ENCODE data around the gene SEPHS2. TPM values are rescaled to one million over a fixed set of nuclear protein-coding genes. Genes with fewer than 3 reads are reported as not detected.

The SEPHS2 gene
- total and polyA plus RNA-seq, 2 donors (not counting 3 experiments of a cell fraction or from before 2014, with no cell fraction given) = 22.9 to 32.8 TPM

- DNase-seq (ENCODE audit: low read depth, low spot score) = no peak
- no peak overlapping the region for H3K4me2 ChIP-seq (ENCODE audit: insufficient read depth, low read length)
- CTCF ChIA-PET = interaction anchor here (1.5 kb wide), 1 partner anchor 41 kb away, joined by 3 read pairs; no protein-coding TSS in a partner anchor
- H3K36me3 ChIP-seq (ENCODE audit: control insufficient read depth in 2 of 2, extremely low read depth in 1 of 2, insufficient read depth in 2 of 2, low read length in 2 of 2) = no peaks in the 10 kb centered on the region
- POLR2A ChIA-PET = no interaction called here
- TF ChIP-seq CTCF (IDR thresholded peaks at IDR 0.05; ENCODE audit: extremely low read depth in 1 of 2, insufficient read depth in 1 of 2, low read depth in 1 of 2, low read length in 2 of 2) (no peak), JUN (IDR thresholded peaks at IDR 0.05; ENCODE audit: borderline replicate concordance, insufficient read depth, insufficient read length, low read depth) (no peak)
- no TSS peak for BruUV-seq (replicated peaks)
- no peaks in the 10 kb centered on the region for H3K79me2 ChIP-seq (ENCODE audit: control insufficient read depth, insufficient read depth, low read length)
- intact Hi-C loops (cut with micrococcal nuclease) = no loop called here
- H4K20me1 ChIP-seq (replicated peaks; ENCODE audit: control insufficient read depth, extremely low read depth, insufficient read depth, low read length) = no peaks in the 10 kb centered on the region
- no peaks in the 10 kb centered on the region for H3K9me1 ChIP-seq (replicated peaks; ENCODE audit: control insufficient read depth, extremely low read depth, insufficient read depth, low read length)
- dilution Hi-C loops (cut with MboI; ENCODE audit: extremely low pct_ligation_motif_present, low sequenced_read_pairs) = no loop called here
- no peaks in the 10 kb centered on the region for H3K4me1 ChIP-seq (ENCODE audit: control insufficient read depth, extremely low read depth, insufficient read depth, low read length)
- FAIRE-seq = no peak
- H3K4me3 ChIP-seq (replicated peaks in 1 of 3; ENCODE audit: insufficient read depth in 1 of 3, low read depth in 1 of 3, low read length in 3 of 3) = no peak overlapping the region
- H3K9me3 ChIP-seq (replicated peaks; ENCODE audit: control insufficient read depth, insufficient read depth, low read length) = no peaks in the 10 kb centered on the region
- peaks cover 22 to 28% of the 10 kb centered on the region in 2 experiments for H3K27me3 ChIP-seq (ENCODE audit: control insufficient read depth in 2 of 2, insufficient read depth in 2 of 2, low read length in 2 of 2)
- H3K9ac ChIP-seq (replicated peaks; ENCODE audit: extremely low read depth, insufficient read depth, low read length) = no peak overlapping the region
- H3K27ac ChIP-seq (ENCODE audit: insufficient read depth, low read depth, low read length) = no peak overlapping the region
- H2AFZ ChIP-seq (ENCODE audit: low read depth, low read length) = no peak overlapping the region
These were observed 24.9 kb upstream of the SEPHS2 start for GRCh38 chr16:30470632-30470995.

GRCh38 chr16:30470170-30470512 is 24.5 kb upstream of the SEPHS2 start:
- BruUV-seq (replicated peaks) = no TSS peak
- no peaks in the 10 kb centered on the region for H3K9me3 ChIP-seq (replicated peaks; ENCODE audit: control insufficient read depth, insufficient read depth, low read length)
- POLR2A ChIA-PET = no interaction called here
- intact Hi-C loops (cut with micrococcal nuclease) (no loop called here), dilution Hi-C loops (cut with MboI; ENCODE audit: extremely low pct_ligation_motif_present, low sequenced_read_pairs) (no loop called here)
- no peak overlapping the region for H3K4me3 ChIP-seq (replicated peaks in 1 of 3; ENCODE audit: insufficient read depth in 1 of 3, low read depth in 1 of 3, low read length in 3 of 3)
- H2AFZ ChIP-seq (ENCODE audit: low read depth, low read length) = no peak overlapping the region
- no peak for DNase-seq (ENCODE audit: low read depth, low spot score)
- CTCF ChIA-PET = no interaction called here
- no peaks in the 10 kb centered on the region for H3K9me1 ChIP-seq (replicated peaks; ENCODE audit: control insufficient read depth, extremely low read depth, insufficient read depth, low read length)
- no peak overlapping the region for H3K9ac ChIP-seq (replicated peaks; ENCODE audit: extremely low read depth, insufficient read depth, low read length)
- peaks cover 19 to 24% of the 10 kb centered on the region in 2 experiments for H3K27me3 ChIP-seq (ENCODE audit: control insufficient read depth in 2 of 2, insufficient read depth in 2 of 2, low read length in 2 of 2)
- FAIRE-seq = peak; percentile 48
- H3K4me1 ChIP-seq (ENCODE audit: control insufficient read depth, extremely low read depth, insufficient read depth, low read length) = no peaks in the 10 kb centered on the region
- no peaks in the 10 kb centered on the region for H4K20me1 ChIP-seq (replicated peaks; ENCODE audit: control insufficient read depth, extremely low read depth, insufficient read depth, low read length)
- H3K36me3 ChIP-seq (ENCODE audit: control insufficient read depth in 2 of 2, extremely low read depth in 1 of 2, insufficient read depth in 2 of 2, low read length in 2 of 2) = no peaks in the 10 kb centered on the region
- H3K4me2 ChIP-seq (ENCODE audit: insufficient read depth, low read length) = no peak overlapping the region
- TF ChIP-seq POLR2AphosphoS5 (IDR thresholded peaks at IDR 0.05; ENCODE audit: insufficient read depth, low read depth, low read length) (no peak), FOS (IDR thresholded peaks at IDR 0.05; ENCODE audit: borderline replicate concordance, insufficient read depth, low read length) (no peak), EZH2 (IDR thresholded peaks at IDR 0.05; ENCODE audit: borderline replicate concordance, low read depth, low read length, severe bottlenecking) (no peak), POLR2A (IDR thresholded peaks at IDR 0.05; ENCODE audit: low read depth, low read length) (no peak), CTCF (IDR thresholded peaks at IDR 0.05; ENCODE audit: extremely low read depth in 1 of 2, insufficient read depth in 1 of 2, low read depth in 1 of 2, low read length in 2 of 2) (no peak), GATA2 (IDR thresholded peaks at IDR 0.05; ENCODE audit: insufficient read depth, insufficient read length, low read depth, low read length) (no peak), MAX (IDR thresholded peaks at IDR 0.05; ENCODE audit: insufficient read depth, insufficient read length) (no peak), JUN (IDR thresholded peaks at IDR 0.05; ENCODE audit: borderline replicate concordance, insufficient read depth, insufficient read length, low read depth) (no peak), MYC (IDR thresholded peaks at IDR 0.05; ENCODE audit: low read depth, low read length) (no peak)
- H3K27ac ChIP-seq (ENCODE audit: insufficient read depth, low read depth, low read length) = no peak overlapping the region
- no peaks in the 10 kb centered on the region for H3K79me2 ChIP-seq (ENCODE audit: control insufficient read depth, insufficient read depth, low read length)
